HG02759 (cell line): ENCODE measurements around the gene GFRA4.
"Not testable (repeated sequence)": the region's sequence is repeated elsewhere in the genome, so short reads cannot be mapped to it uniquely, and the experiment has no call there.

ENCODE experiments used
- ATAC-seq: cut with Tn5 transposase; IDR thresholded peaks from one replicate; pipeline ENCODE4 v1.9.1; 2021; ENCODE audit warnings: mild to moderate bottlenecking, moderate library complexity; ENCODE audit not compliant: unreplicated experiment

GFRA4 gene

GRCh38 chr20:3627476-3627875 is 35.7 kb downstream of the GFRA4 start:
- no peak for ATAC-seq

- ATAC-seq, result no peak
These were observed 40.8 kb downstream of the GFRA4 start for GRCh38 chr20:3622406-3622805.

GRCh38 chr20:3621111-3621510 is 42.1 kb downstream of the GFRA4 start:
- no peak for ATAC-seq

GRCh38 chr20:3616250-3616649 is 46.9 kb downstream of the GFRA4 start:
- no peak for ATAC-seq

GRCh38 chr20:3615171-3615840 is 47.9 kb downstream of the GFRA4 start:
- ATAC-seq, result not testable (repeated sequence)

- ATAC-seq, result no peak
These were observed 48.7 kb downstream of the GFRA4 start for GRCh38 chr20:3614466-3614865.

GRCh38 chr20:3613821-3614440 is 49.3 kb downstream of the GFRA4 start:
- no peak for ATAC-seq

- no peak for ATAC-seq
These were observed 50.2 kb downstream of the GFRA4 start for GRCh38 chr20:3612795-3613572.

GRCh38 chr20:3611901-3612300 is 51.3 kb downstream of the GFRA4 start:
- ATAC-seq, result no peak
